ENCODE results near the gene FRMD4A.
"Not testable (repeated sequence)": the region's sequence is repeated elsewhere in the genome, so short reads cannot be mapped to it uniquely, and the experiment has no call there.

GRCh38 chr10:13778693-13778960, 552.1 kb downstream of the FRMD4A start:
- TF ChIP-seq CTCF, EZH2 (IDR thresholded peaks at IDR 0.05): not testable (repeated sequence)

Measured in neural progenitor cell (in vitro differentiated cells).